GM18526 (cell line): ENCODE measurements around the gene MEGF6.

ENCODE experiments used
- POLR2A ChIP-seq: IDR thresholded peaks from 3 replicates; pipeline ENCODE4 v1.6.1; 2011; ENCODE audit not compliant: insufficient read length; ENCODE audit errors: extremely low read depth

MEGF6 gene

DNA sequence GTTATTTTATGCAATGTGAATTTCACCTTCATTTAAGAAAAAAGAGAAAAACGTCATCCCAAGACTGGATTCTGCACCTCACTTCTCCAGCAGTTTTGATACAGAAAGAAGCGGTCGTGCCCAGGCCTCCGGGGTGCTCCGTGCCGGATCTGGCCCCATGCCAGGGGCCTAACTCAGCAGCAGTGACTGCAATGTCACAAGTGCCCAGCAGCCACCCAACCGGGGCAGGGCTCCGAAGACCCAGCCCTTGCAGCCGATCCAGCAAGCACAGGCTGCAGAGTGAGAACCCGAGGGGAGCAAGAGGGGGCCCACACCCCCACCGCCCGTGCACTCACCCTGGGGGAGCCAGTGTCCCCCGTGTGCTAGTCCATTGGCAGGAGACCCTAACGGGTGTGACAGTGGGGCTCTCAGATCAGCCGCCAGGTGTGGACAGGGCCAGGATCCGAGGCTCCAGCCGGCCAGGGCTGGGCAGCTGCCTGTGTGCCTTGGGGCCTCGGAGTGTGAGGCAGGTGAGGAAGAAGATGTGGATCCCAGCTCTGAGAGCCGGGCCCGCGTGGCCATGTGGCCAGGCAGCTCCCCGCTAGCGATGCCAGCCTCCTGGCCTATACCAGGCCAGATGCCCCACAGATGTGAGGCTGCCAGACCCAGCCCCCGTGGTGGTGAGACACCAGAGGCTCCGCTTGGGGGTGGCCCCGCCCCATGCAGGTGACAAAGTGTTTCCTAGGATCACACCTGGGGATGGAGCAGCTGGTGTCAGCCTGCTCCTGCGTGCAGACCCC lies 60.6 kb downstream of the MEGF6 start:
- no peak for TF ChIP-seq POLR2A

DNA sequence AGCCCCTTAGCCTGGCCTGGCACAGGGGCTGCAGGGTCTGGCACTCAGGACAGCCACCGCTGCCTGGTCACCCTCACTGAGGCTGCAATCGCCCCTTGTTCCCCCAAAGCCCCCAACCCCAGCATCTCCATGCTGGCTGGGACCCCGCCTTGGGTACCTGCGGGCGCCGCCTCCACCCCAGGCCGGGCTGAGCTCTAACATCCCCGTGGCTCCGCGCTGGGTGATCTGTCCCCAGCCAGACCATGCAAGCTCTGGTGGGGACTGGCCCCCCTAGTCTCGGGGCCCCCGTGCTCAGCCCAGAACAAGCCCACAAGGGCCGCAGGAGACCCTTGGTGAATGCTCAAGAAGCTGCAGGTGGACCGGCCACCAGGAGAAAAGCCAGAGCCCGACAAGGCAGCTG lies 62.4 kb downstream of the MEGF6 start:
- no peak for TF ChIP-seq POLR2A

DNA sequence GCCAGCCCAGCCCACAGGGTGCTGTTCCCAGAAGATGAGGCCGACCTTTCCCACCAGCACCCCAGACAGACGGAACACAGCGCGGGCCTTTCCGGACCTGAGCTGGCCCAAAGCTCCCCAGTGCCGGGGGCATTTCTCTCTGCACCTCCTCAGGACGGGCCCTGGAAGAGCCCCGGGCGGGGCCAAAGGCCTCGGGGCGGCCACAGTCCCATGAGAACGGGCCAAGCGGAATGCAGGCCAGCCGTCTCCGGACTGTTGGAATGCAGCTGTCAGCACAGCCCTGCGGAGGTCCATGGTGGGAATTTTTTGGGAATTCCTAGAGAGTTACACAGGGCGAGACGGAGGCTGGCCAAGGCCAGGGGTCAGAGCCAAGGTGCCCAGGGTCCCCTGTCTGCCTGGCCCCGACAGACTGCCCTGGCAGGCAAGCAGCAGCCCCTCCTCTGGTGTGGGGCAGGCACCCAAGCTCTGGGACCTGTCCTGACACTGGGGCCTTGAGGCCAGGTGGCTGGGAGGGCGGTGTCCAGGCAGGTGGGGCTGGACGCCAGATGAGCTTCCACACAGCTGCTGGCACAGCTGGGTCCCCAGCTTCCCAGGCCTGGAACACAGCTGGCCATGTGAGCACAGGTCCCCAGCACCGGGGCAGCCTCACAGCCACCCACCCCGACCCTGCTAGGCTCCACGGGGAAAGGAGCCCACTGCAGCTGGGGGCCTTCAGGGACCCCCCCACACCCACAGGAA lies 63.0 kb downstream of the MEGF6 start:
- no peak for TF ChIP-seq POLR2A

DNA sequence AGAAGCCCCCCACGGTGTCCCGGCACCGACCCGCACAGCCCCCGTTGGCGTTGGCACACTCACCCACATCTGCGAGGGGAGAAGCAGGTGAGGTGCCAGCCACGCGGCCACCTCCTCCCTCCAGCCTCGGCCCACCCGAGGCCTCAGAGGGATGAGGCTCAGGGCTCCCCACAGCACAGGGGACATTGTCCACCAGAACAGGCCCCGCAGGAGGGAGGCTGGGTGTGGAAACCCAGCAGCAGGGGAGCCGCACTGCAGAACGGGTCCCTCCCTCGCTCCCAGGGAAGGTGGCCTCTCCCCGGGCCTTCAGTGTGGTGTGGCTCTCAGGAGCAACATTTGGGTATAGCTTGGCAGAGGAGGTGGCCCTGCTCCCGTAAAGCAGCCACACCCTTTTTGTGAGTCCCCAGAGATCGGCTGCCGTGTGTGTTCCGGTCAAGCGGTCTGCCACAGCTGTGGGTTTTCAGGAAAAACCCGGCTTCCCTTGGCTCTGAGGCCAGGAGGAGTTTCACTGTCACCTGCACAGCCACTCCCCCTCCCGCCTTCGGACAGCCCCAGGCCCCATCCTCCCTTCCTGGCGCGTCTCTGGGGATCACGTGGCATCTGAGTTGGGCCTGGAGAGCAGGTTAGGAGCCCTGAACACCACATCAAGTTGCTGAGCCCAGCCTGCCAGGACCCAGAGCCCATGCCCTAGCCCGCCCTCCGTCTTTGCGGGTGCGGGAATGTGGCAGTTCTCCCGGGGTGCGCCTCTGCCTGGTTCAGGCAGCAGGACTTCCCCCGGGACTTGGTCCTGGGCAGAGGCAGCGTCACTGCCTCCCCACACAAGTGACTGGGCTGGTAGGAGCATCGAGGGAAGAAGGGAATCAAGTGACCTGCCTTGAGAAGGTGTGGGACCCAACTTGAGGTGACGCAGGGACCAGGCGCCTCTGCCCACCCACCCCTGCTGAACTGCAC lies 64.0 kb downstream of the MEGF6 start:
- TF ChIP-seq POLR2A: no peak

DNA sequence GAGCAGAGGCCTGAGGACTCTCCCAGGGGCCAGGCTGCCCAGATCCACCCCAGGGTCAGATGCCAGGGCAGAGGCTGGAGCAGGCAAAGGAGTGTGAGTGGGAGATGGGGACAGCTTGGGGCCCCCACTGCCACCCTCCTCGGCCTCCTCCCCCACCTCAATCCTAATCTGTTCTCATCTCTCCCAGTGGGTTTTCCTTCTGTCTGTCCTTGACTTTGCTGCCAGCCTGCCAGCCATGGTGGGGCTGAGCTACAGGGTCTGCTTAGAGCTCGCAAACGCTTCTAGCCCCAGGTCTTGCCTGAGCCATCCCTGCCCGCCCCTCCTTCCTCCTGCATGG lies 65.3 kb downstream of the MEGF6 start:
- no peak for TF ChIP-seq POLR2A

DNA sequence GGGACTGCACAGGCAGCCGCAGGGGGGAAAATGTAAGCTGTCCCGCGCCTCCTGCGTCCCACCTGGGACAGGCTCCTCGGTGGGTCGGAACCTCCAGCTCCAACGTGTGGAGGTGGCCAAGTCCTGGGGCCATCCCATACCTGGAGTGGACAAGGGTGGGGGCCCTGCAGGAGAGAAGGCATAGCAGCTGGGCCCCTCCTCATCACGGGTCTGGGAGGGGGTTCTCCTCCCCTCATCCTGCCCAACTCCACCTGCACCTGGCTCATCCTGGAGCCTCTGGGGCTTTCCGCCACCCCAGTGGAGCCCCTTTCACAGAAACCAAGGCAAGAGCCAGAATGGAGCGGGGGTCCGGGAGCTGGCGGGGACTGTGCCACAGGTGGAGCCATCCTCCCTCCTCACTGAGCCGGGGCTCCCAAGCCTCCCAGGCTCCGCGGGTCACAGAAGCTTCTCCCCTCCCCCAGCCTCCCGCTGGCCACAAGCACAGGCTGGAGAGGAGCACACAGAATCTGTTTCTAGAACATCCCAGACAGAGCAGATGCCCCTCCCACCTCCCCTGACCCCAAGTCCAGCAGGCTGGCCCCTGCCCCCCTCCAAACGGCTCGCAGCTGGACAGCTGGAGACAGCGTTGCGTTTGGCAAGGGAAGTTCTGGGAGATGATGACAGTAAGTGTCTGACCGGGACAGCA lies 65.8 kb downstream of the MEGF6 start:
- no peak for TF ChIP-seq POLR2A

DNA sequence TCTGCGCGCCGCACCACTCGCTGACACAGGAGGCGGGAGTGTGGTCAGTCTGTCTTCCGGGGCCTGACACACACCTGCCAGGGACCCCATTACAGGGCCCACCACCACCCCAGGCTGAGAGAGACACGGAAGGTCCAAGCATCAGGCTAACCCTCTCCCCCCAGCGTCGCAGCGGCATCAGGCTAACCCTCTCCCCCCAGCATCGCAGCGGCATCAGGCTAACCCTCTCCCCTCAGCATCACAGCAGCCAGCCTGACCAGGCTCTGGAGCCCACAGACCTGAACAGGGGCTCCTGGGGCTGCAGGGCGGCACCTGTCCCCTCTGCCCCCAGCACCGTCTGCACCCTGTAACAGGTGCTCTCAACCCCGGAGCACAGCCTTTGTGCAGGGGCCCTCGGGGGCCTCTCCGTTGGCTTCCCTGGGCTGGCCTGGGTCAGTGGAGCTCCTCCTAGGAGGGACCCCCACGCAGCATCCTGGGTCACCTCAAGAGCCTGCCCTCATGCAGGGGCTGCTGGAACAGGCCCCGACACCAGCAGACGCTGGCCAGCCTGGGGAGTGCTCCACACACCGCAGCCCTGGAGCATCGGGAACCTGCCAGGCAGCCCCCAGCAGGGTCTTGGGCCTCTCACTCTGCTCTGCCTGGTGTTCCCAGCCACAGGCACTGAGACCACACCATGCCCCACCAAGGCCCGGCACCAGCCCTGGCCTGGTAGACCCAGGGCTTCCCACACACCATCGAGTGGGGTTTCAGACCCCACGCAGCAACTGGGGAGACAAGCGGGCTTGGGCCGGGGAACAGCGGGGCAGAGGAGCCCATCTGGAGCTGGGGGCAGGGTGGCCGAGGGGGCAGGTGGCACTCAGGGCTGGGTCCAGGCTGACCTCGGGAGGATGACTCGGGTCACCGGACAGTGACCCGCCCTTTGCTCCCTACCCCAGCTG lies 67.0 kb downstream of the MEGF6 start:
- TF ChIP-seq POLR2A: no peak

DNA sequence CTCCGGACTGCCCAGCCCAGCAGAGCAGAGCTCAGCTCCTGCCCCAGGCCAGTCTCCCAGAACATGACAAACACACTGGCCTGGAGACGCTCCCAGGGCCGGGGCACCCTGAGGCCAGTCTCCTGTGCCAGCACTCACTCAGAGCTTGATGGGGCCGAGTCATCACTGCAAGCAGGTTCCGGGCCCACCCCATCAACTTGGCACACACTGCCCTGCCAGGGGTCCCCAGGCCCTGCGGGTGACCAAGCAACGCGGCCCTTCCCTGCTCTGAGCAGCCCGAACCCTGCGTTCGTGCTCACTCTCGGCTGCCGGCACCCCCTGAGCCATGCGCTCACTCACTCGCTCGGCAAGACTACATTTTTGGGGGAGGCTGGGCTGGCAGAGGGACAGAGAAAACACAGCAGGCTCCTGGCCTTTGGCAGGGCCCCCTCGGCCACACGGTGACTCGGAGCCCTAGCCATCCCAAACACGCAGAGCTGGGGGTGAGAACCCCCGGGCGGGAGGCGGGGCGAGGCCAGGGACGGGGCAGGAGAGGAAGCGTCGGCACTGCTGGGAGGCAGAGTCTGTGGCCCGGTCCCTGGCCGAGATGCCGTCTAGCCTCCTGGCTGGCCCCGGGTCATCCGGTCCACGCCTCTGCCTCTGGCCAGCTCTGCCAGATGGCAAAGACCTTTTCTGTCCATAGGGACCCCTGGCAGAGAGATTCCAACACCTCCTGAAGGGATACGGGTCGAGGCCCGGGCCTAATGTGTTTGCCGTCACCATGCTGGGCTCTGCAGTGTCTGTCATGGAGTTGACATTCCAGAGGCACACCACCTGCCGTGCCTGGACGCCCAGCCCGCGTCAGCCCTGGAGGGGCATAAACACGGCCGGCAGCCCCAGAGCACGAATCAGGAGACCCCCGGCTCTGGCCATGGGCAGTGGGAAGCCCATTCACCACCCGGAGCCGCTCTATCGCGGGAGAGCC lies 68.0 kb downstream of the MEGF6 start:
- no peak for TF ChIP-seq POLR2A

DNA sequence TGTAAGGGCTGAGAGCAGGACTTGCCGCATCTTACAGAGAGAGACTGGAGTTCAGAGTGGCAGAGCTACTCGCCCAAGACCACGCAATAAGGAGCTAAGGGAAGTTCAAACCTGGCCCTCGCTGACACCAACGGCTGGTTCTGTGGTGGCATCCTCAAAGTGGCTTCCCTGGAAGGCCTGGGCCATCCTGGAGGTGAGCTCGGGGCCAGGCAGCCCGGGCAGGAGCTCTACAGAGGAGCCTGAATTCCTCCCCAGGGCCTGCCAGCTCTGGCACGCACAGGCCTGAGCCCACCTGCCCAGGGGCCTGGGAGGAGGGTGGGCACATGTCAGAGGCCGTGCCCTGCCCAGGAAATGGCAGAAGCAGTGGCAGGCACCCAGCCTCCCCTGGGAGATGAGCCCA lies 68.6 kb downstream of the MEGF6 start:
- no peak for TF ChIP-seq POLR2A

DNA sequence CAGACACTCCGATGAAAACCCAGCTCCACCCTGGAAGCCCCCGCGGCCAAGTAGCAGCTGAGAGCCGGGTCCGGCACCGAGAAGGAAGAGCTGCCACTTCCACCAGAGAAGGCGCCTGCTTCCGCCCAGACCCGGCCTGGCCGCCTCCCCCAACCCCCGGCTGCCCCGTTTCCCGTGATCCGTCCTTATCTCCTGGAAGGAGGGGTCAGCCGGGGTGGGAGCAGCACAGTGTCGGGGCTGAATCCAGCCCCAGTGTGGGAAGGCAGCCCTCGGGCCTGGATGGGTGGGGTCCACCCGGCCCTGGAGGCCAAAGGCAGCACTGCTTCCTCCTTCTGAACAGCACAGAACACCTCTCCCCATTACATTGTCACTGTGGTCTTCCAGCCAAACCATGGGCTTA lies 69.4 kb downstream of the MEGF6 start:
- no peak for TF ChIP-seq POLR2A

DNA sequence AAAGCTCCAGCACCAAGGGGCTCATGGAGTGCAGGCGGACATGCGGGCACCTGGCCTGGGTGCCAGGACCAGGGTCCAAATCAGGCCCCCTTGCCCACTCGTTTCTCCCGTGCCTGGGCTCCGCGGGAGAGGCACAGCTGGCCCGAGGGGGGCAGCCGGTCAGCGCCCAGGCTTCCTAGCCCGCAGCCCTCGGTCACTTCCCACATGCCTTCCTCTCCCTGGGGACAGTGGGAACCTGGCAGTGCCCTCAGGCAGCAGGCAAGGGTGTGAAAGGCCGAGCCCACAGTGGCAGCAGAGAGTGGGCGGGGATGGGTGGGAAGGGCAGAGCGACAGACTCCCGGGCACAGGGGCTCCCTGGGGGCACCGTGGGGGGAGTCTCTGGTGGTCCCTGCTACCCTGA lies 69.8 kb downstream of the MEGF6 start:
- TF ChIP-seq POLR2A: no peak

DNA sequence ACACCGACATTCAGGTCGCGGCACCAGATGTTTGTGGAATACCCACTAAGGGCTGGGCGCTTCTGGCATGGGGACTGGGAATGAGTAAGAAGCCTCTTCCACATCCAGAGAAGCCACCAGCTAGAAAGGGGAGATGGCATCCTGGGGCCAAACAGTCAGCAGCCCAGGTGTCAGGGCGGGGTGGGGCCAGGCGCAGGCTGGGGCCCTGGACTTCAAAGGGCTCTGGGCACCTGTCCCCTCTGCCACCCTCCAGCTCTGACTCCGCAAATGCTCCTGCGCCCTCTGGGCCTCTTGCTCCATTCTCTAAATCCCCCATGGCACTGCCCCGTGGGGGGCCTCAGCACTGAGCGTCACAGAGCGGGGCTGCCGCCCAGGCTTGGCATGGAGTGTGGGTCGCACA lies 70.4 kb downstream of the MEGF6 start:
- no peak for TF ChIP-seq POLR2A
